Hepatocyte (in vitro differentiated cells): ENCODE results near the gene VAPA. TPM values are rescaled to one million over a fixed set of nuclear protein-coding genes. Genes with fewer than 3 reads are reported as not detected.
A peak's percentile ranks its signal among the peaks of the same experiment; 100 is the strongest.

Source experiments
- DNase-seq: peaks from one replicate; pipeline ENCODE4 v3.0.0-alpha.2; 2016; ENCODE audit warnings: low spot score
- H2AFZ ChIP-seq: fragments of 200-600 bp; sonication (generic); 2 replicates; pipeline ENCODE4 v1.6.0; 2016; ENCODE audit warnings: antibody characterized with exemption, mild to moderate bottlenecking
- H3K27ac ChIP-seq: fragments of 200-600 bp; sonication (generic); 2 replicates; pipeline ENCODE4 v1.5.1; 2016; ENCODE audit warnings: mild to moderate bottlenecking
- H3K27me3 ChIP-seq: fragments of 200-600 bp; sonication (generic); 2 replicates; pipeline ENCODE4 v1.6.1; 2016
- H3K36me3 ChIP-seq: fragments of 200-600 bp; sonication (generic); replicated peaks from 2 replicates; pipeline ENCODE4 v1.5.1; 2016; ENCODE audit warnings: low read depth; ENCODE audit not compliant: insufficient read depth
- H3K4me1 ChIP-seq: fragments of 200-600 bp; sonication (generic); 2 replicates; pipeline ENCODE4 v1.5.1; 2016; ENCODE audit warnings: mild to moderate bottlenecking, moderate library complexity; ENCODE audit not compliant: insufficient read depth
- H3K4me2 ChIP-seq: fragments of 200-600 bp; sonication (generic); 2 replicates; pipeline ENCODE4 v1.6.0; 2016
- H3K4me3 ChIP-seq: fragments of 200-600 bp; sonication (generic); 2 replicates; pipeline ENCODE4 v1.5.1; 2016; ENCODE audit warnings: mild to moderate bottlenecking
- H3K79me2 ChIP-seq: fragments of 200-600 bp; sonication (generic); 2 replicates; pipeline ENCODE4 v1.6.0; 2017; ENCODE audit warnings: mild to moderate bottlenecking
- H3K9me2 ChIP-seq: fragments of 200-600 bp; sonication (generic); replicated peaks from 2 replicates; pipeline ENCODE4 v1.6.0; 2017; ENCODE audit warnings: mild to moderate bottlenecking; ENCODE audit not compliant: insufficient read depth
- H3K9me3 ChIP-seq: fragments of 200-600 bp; sonication (generic); 2 replicates; pipeline ENCODE4 v1.5.1; 2016; ENCODE audit warnings: low read depth, mild to moderate bottlenecking
- H4K20me1 ChIP-seq: fragments of 200-600 bp; sonication (generic); 2 replicates; pipeline ENCODE4 v1.6.0; 2016; ENCODE audit warnings: mild to moderate bottlenecking; ENCODE audit not compliant: insufficient read depth, poor library complexity, severe bottlenecking
- CTCF ChIP-seq: fragments of 200-600 bp; sonication (generic); IDR thresholded peaks from 2 replicates; pipeline ENCODE4 v1.5.1; 2016; ENCODE audit warnings: antibody characterized with exemption, mild to moderate bottlenecking; ENCODE audit not compliant: poor library complexity
- EZH2 ChIP-seq: fragments of 200-600 bp; sonication (generic); IDR thresholded peaks from 2 replicates; pipeline ENCODE4 v1.6.1; 2016; ENCODE audit warnings: antibody characterized with exemption, mild to moderate bottlenecking, borderline replicate concordance
- EZH2phosphoT487 ChIP-seq: fragments of 200-600 bp; sonication (generic); IDR thresholded peaks from one replicate; pipeline ENCODE4 v1.6.1; 2018; ENCODE audit warnings: antibody characterized with exemption, mild to moderate bottlenecking, low read depth, moderate library complexity; ENCODE audit not compliant: unreplicated experiment, severe bottlenecking
- WGBS: methylation state at CpG from one replicate; pipeline ENCODE4 v1.1.6; 2016; ENCODE audit warnings: low lambda C conversion rate; ENCODE audit errors: missing lambda C conversion rate; 5-methylcytosine and 5-hydroxymethylcytosine counted together
- polyA plus RNA-seq: library from polyadenylated mRNA; unstranded; fragments of >200 nt; fragmentation: Nextera tagmentation; extraction: Ambion mirVana; gene quantifications from 2 replicates; pipeline ENCODE4 v1.2.1, GENCODE V29; 2016
- total RNA-seq: library from RNA; depleted of rRNA; stranded (reverse); fragments of >200 nt; gene quantifications from 2 replicates; pipeline ENCODE4 v1.2.3, GENCODE V29; 2014

Gene VAPA
- total and polyA plus RNA-seq, 2 experiments from 2014 or later, result 290 to 324 TPM

- TF ChIP-seq EZH2phosphoT487, result no peak
- TF ChIP-seq EZH2, result no peak
- TF ChIP-seq CTCF, result no peak
- Histone ChIP-seq H3K36me3 (no peaks in the 10 kb centered on the region), H2AFZ (no peak overlapping the region), H3K4me2 (no peak overlapping the region), H3K79me2 (no peaks in the 10 kb centered on the region), H3K27me3 (no peaks in the 10 kb centered on the region), H4K20me1 (no peaks in the 10 kb centered on the region), H3K27ac (no peak overlapping the region), H3K9me2 (no peaks in the 10 kb centered on the region), H3K9me3 (no peaks in the 10 kb centered on the region), H3K4me1 (no peaks in the 10 kb centered on the region), H3K4me3 (no peak overlapping the region)
- peak; percentile 27 for DNase-seq
- 43% methylated on average over 5 of the region's 5 CpGs for WGBS
Observed at GRCh38 chr18:9905401-9905922, 8.4 kb upstream of the VAPA start.

- no peaks in the 10 kb centered on the region for H3K79me2 ChIP-seq
- no peaks in the 10 kb centered on the region for H3K27me3 ChIP-seq
- no peaks in the 10 kb centered on the region for H3K9me2 ChIP-seq
- no peak overlapping the region for H3K4me3 ChIP-seq
- no peaks in the 10 kb centered on the region for H3K36me3 ChIP-seq
- no peaks in the 10 kb centered on the region for H3K9me3 ChIP-seq
- no peaks in the 10 kb centered on the region for H4K20me1 ChIP-seq
- no peak for TF ChIP-seq EZH2
- no peak for TF ChIP-seq CTCF
- TF ChIP-seq EZH2phosphoT487, result no peak
- no peaks in the 10 kb centered on the region for H3K4me1 ChIP-seq
- H3K4me2 ChIP-seq, result no peak overlapping the region
- no peak overlapping the region for H3K27ac ChIP-seq
- 93% methylated on average over 3 of the region's 3 CpGs for WGBS
- H2AFZ ChIP-seq, result no peak overlapping the region
- DNase-seq, result no peak
Observed at GRCh38 chr18:9906481-9906880, 7.3 kb upstream of the VAPA start.

- Histone ChIP-seq H3K27me3 (no peaks in the 10 kb centered on the region), H4K20me1 (no peaks in the 10 kb centered on the region), H3K36me3 (no peaks in the 10 kb centered on the region), H3K4me1 (no peaks in the 10 kb centered on the region), H3K4me3 (no peak overlapping the region), H3K4me2 (no peak overlapping the region), H3K27ac (no peak overlapping the region), H3K9me2 (no peaks in the 10 kb centered on the region), H3K79me2 (no peaks in the 10 kb centered on the region), H2AFZ (no peak overlapping the region), H3K9me3 (no peaks in the 10 kb centered on the region)
- 90% methylated on average over 4 of the region's 4 CpGs for WGBS
- TF ChIP-seq CTCF (no peak), EZH2 (no peak), EZH2phosphoT487 (no peak)
- DNase-seq, result no peak
Observed at GRCh38 chr18:9907867-9908266, 5.9 kb upstream of the VAPA start.

- Histone ChIP-seq H3K79me2 (peaks cover 9% of the 10 kb centered on the region), H3K27me3 (no peaks in the 10 kb centered on the region), H3K27ac (no peak overlapping the region), H3K9me2 (no peaks in the 10 kb centered on the region), H3K4me2 (no peak overlapping the region), H3K4me3 (no peak overlapping the region), H3K36me3 (no peaks in the 10 kb centered on the region), H3K9me3 (no peaks in the 10 kb centered on the region), H3K4me1 (no peaks in the 10 kb centered on the region), H2AFZ (no peak overlapping the region), H4K20me1 (peaks cover 5% of the 10 kb centered on the region)
- no peak for DNase-seq
- TF ChIP-seq EZH2phosphoT487 (no peak), EZH2 (no peak), CTCF (no peak)
Observed at GRCh38 chr18:9910071-9910470, 3.7 kb upstream of the VAPA start.
